Measurements from ENCODE around the gene NEMP2. TPM values are rescaled to one million over a fixed set of nuclear protein-coding genes. Genes with fewer than 3 reads are reported as not detected.

Gene NEMP2
- polyA plus RNA-seq, 4 donors: 11.9 to 14.9 (median 14.2) TPM

- DNase-seq (ENCODE audit: low read depth in 4 of 4, low spot score in 2 of 4): no peak
Observed at GRCh38 chr2:190562121-190562520, 27.6 kb upstream of the NEMP2 start.

GRCh38 chr2:190561094-190561493 lies 26.6 kb upstream of the NEMP2 start:
- DNase-seq (ENCODE audit: low read depth in 4 of 4, low spot score in 2 of 4): no peak

GRCh38 chr2:190554357-190555006 lies 20.0 kb upstream of the NEMP2 start:
- no peak for DNase-seq (ENCODE audit: low read depth in 4 of 4, low spot score in 2 of 4)

GRCh38 chr2:190553254-190553653 lies 18.7 kb upstream of the NEMP2 start:
- no peak for DNase-seq (ENCODE audit: low read depth in 4 of 4, low spot score in 2 of 4)

GRCh38 chr2:190551928-190552327 lies 17.4 kb upstream of the NEMP2 start:
- no peak for DNase-seq (ENCODE audit: low read depth in 4 of 4, low spot score in 2 of 4)

- DNase-seq (ENCODE audit: low read depth in 4 of 4, low spot score in 2 of 4): no peak
Observed at GRCh38 chr2:190550137-190550536, 15.6 kb upstream of the NEMP2 start.

- no peak for DNase-seq (ENCODE audit: low read depth in 4 of 4, low spot score in 2 of 4)
Observed at GRCh38 chr2:190547886-190548285, 13.4 kb upstream of the NEMP2 start.

- no peak for DNase-seq (ENCODE audit: low read depth in 4 of 4, low spot score in 2 of 4)
Observed at GRCh38 chr2:190546734-190547133, 12.2 kb upstream of the NEMP2 start.

GRCh38 chr2:190545555-190546385 lies 11.2 kb upstream of the NEMP2 start:
- DNase-seq (ENCODE audit: low read depth in 4 of 4, low spot score in 2 of 4): no peak

- no peak for DNase-seq (ENCODE audit: low read depth in 4 of 4, low spot score in 2 of 4)
Observed at GRCh38 chr2:190545093-190545492, 10.6 kb upstream of the NEMP2 start.

- DNase-seq (ENCODE audit: low read depth in 4 of 4, low spot score in 2 of 4): no peak
Observed at GRCh38 chr2:190540048-190540447, 5.5 kb upstream of the NEMP2 start.

GRCh38 chr2:190538201-190538600 lies 3.7 kb upstream of the NEMP2 start:
- no peak for DNase-seq (ENCODE audit: low read depth in 4 of 4, low spot score in 2 of 4)

GRCh38 chr2:190537765-190538164 lies 3.2 kb upstream of the NEMP2 start:
- no peak for DNase-seq (ENCODE audit: low read depth in 4 of 4, low spot score in 2 of 4)

- DNase-seq (ENCODE audit: low read depth in 4 of 4, low spot score in 2 of 4): no peak
Observed at GRCh38 chr2:190535586-190535985, 1.1 kb upstream of the NEMP2 start.

- no peak for DNase-seq (ENCODE audit: low read depth in 4 of 4, low spot score in 2 of 4)
Observed at GRCh38 chr2:190535121-190535439, 558 bp upstream of the NEMP2 start.

GRCh38 chr2:190533968-190534309 lies 583 bp downstream of the NEMP2 start:
- DNase-seq (ENCODE audit: low read depth in 4 of 4, low spot score in 2 of 4): no peak

- DNase-seq (ENCODE audit: low read depth in 4 of 4, low spot score in 2 of 4): no peak
Observed at GRCh38 chr2:190533175-190533967, 1.2 kb downstream of the NEMP2 start.

GRCh38 chr2:190532581-190532980 lies 1.9 kb downstream of the NEMP2 start:
- no peak for DNase-seq (ENCODE audit: low read depth in 4 of 4, low spot score in 2 of 4)

GRCh38 chr2:190530248-190530900 lies 4.1 kb downstream of the NEMP2 start:
- DNase-seq (ENCODE audit: low read depth in 4 of 4, low spot score in 2 of 4): no peak

GRCh38 chr2:190529486-190530247 lies 4.9 kb downstream of the NEMP2 start:
- no peak for DNase-seq (ENCODE audit: low read depth in 4 of 4, low spot score in 2 of 4)
